Body of pancreas (tissue), 4 donors: ENCODE data around the gene ZBTB46. TPM values are rescaled to one million over a fixed set of nuclear protein-coding genes. Genes with fewer than 3 reads are reported as not detected.

Source experiments
- ATAC-seq: fragments of 150-250 bp; one replicate; pipeline ENCODE4 v1.9.1; 2016
- DNase-seq, 4 donors: peaks; one replicate each; pipeline ENCODE4 v3.0.0-alpha.2; 2019
- H3K27ac ChIP-seq, 4 donors: fragments of 200-600 bp; sonication (generic); 1 replicate in 3 of 4; 2 replicates in 1 of 4; pipeline versions ENCODE4 v1.5.1 to v1.6.1; 2016 to 2019; ENCODE audit warnings: mild to moderate bottlenecking in 1 of 4, mixed read lengths in 1 of 4, moderate library complexity in 1 of 4
- H3K27me3 ChIP-seq, 2 donors: fragments of 200-600 bp; sonication (generic); one replicate each; pipeline ENCODE4 v1.6.0; 2016; ENCODE audit warnings: mild to moderate bottlenecking in 1 of 2
- H3K36me3 ChIP-seq, 2 donors: fragments of 200-600 bp; sonication (generic); replicated peaks in 1 of 2; 2 replicates each; pipeline ENCODE4 v1.5.1; 2016; ENCODE audit warnings: low read depth in 2 of 2; ENCODE audit not compliant: insufficient read depth in 1 of 2
- H3K4me1 ChIP-seq: fragments of 200-600 bp; sonication (generic); one replicate; pipeline ENCODE4 v1.6.0; 2016
- H3K4me3 ChIP-seq, 2 donors: fragments of 200-600 bp; sonication (generic); 1 replicate in 1 of 2; 2 replicates in 1 of 2; pipeline ENCODE4 v1.5.1; 2016 to 2019
- H3K9me3 ChIP-seq, 3 donors: fragments of 200-600 bp; sonication (generic); 1 replicate in 2 of 3; 2 replicates in 1 of 3; pipeline ENCODE4 v1.5.1; 2016
- CTCF ChIP-seq, 7 experiments: fragments of 450-650 bp in 4 of 7; fragments of 200-600 bp in 3 of 7; sonication (generic) in 3 of 7; IDR thresholded peaks; one replicate each; pipeline ENCODE4 v1.5.1; 2016 to 2019; ENCODE audit warnings: antibody characterized with exemption in 7 of 7
- POLR2A ChIP-seq, 3 donors: fragments of 450-650 bp; IDR thresholded peaks; one replicate each; pipeline ENCODE4 v1.6.1; 2016; ENCODE audit warnings: antibody characterized with exemption in 3 of 3, mild to moderate bottlenecking in 2 of 3
- WGBS, 2 donors: methylation state at CpG; one replicate each; pipeline ENCODE4 v1.1.5; 2017; 5-methylcytosine and 5-hydroxymethylcytosine counted together
- intact Hi-C: fragments of 100-400 bp; cut with DNase I; formaldehyde crosslinking; loops from one replicate; pipeline ENCODE4 v1.15.1; 2023
- total RNA-seq, 2 donors: library from RNA; depleted of rRNA; stranded (reverse); fragments of >200 nt; gene quantifications; one replicate each; pipeline ENCODE4 v1.1.0, GENCODE V29; 2016

The ZBTB46 gene
- total RNA-seq, 2 donors from 2014 or later: 4.3 to 5.4 TPM

DNA sequence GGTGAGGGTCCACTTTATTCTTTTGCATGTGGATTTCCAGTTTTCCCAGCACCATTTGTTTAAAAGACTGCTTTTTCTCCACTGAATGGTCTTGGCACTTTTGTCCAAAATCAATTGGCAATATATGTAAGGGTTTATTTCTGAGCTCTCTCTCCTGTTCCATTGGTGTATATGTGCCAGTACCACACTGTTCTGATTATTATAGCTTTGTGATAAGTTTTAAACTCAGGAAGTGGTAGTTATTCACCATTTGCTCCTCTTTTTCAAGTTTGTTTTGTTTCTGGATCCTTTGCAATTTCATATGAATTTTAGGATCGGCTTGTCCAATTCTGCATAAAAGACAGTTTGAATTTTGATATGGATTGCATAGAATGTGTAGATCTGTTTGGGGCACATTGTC is 118.9 kb downstream of the ZBTB46 start:
- DNase-seq (no peak), ATAC-seq (no peak)
- H3K27ac ChIP-seq: no peak overlapping the region
- H3K4me1 ChIP-seq: peaks cover 12% of the 10 kb centered on the region
- no peaks in the 10 kb centered on the region for H3K27me3 ChIP-seq
- H3K9me3 ChIP-seq: no peaks in the 10 kb centered on the region
- TF ChIP-seq POLR2A (IDR thresholded peaks at IDR 0.05) (no peak), CTCF (IDR thresholded peaks at IDR 0.05) (no peak)
- peaks cover 0 to 7% of the 10 kb centered on the region in 2 donors for H3K36me3 ChIP-seq
- WGBS, 2 donors: 95 to 100% methylated on average over 1 of the region's 1 CpG
- intact Hi-C loops: no loop called here
- no peak overlapping the region for H3K4me3 ChIP-seq

DNA sequence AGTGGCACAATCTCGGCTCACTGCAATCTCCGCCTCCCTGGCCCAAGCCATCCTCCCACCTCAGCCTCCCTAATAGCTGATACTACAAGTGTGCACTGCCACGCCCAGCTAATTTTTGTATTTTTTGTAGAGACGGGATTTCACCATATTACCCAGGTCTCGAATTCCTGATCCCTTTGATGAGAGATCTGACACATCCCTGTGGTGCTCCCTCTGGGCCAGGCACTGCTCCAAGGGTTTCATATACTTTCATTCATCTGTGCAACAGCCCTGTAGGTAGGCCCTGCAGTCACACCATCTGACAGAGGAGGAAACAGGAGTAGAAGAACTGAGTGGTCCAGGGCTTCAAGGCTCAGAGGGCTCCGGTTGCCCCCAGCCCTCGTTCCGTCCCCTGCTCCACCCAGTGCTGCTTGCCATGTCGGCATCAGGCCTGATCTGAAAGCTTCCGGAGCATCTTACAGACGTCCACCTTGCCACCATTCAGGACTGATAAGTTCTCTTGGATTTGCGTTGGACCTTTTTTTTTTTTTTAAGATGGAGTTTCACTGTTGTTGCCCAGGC is 119.9 kb downstream of the ZBTB46 start:
- Histone ChIP-seq H3K27me3 (no peaks in the 10 kb centered on the region), H3K4me3 (no peak overlapping the region), H3K27ac (no peak overlapping the region), H3K36me3 (peaks cover 0 to 7% of the 10 kb centered on the region in 2 donors), H3K4me1 (peaks cover 21% of the 10 kb centered on the region), H3K9me3 (no peaks in the 10 kb centered on the region)
- no peak for DNase-seq
- no peak for ATAC-seq
- no peak for TF ChIP-seq CTCF (IDR thresholded peaks at IDR 0.05)
- TF ChIP-seq POLR2A (IDR thresholded peaks at IDR 0.05): no peak
- WGBS, 2 donors: 77 to 78% methylated on average over 12 of the region's 12 CpGs
- intact Hi-C loops: no loop called here

- H3K27ac ChIP-seq: no peak overlapping the region
- H3K4me1 ChIP-seq: peaks cover 24% of the 10 kb centered on the region
- TF ChIP-seq POLR2A (IDR thresholded peaks at IDR 0.05) (no peak), CTCF (IDR thresholded peaks at IDR 0.05) (no peak)
- no peaks in the 10 kb centered on the region for H3K9me3 ChIP-seq
- WGBS, 2 donors: 90 to 91% methylated on average over 13 to 15 of the region's 17 CpGs
- no peak for DNase-seq
- H3K36me3 ChIP-seq: peaks cover 0 to 10% of the 10 kb centered on the region in 2 donors
- H3K4me3 ChIP-seq: no peak overlapping the region
- ATAC-seq: no peak
- intact Hi-C loops: no loop called here
- H3K27me3 ChIP-seq: no peaks in the 10 kb centered on the region
Observed at GRCh38 chr20:63709149-63709527, 121.9 kb downstream of the ZBTB46 start.

GRCh38 chr20:63708301-63709148 is 122.5 kb downstream of the ZBTB46 start:
- TF ChIP-seq POLR2A (IDR thresholded peaks at IDR 0.05): no peak
- no peak for TF ChIP-seq CTCF (IDR thresholded peaks at IDR 0.05)
- Histone ChIP-seq H3K27me3 (no peaks in the 10 kb centered on the region), H3K9me3 (no peaks in the 10 kb centered on the region), H3K4me3 (peak overlapping the region; percentile 67 to 88), H3K27ac (peak overlapping the region; percentile 69 to 83 (median 78)), H3K36me3 (peaks cover 0 to 10% of the 10 kb centered on the region in 2 donors), H3K4me1 (peaks cover 24% of the 10 kb centered on the region)
- peak; percentile 13 to 30 (median 24) for DNase-seq
- intact Hi-C loops: no loop called here
- no peak for ATAC-seq
- WGBS, 2 donors: 20 to 50% methylated on average over 26 to 66 of the region's 67 CpGs
